ENCODE measurements around the gene BTBD16.

BTBD16 gene
- 0 to 0.17 (median 0) reads per million in 3 donors for total RNA-seq

DNA sequence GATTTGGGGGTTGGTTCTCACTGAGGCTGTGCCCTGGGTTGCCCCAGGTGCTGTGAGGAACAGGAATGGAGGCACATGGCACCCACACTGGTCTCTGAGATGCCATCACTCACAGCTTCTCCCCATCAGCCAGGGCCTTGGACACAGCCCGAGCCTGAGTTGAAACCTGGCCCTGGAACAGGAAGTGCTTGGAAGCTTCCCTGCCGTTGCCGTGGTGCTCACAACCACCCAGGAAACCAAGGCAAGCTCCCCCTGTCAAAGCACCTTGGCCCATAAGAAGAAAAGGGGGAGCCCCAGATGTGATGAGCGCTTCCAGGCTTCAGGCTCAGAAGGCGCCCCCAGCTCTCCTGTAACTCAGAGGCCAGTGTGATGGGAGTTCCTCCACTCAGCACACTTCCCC is at the start of gene BTBD16:
Gene BTBD16, plus strand, starts transcription at position 221 of the 400 bp plus-strand sequence. CDS start 3,786 bp downstream, outside the sequence.
- H3K9me3 ChIP-seq (ENCODE audit: control insufficient read depth, low read length): no peaks in the 10 kb centered on the region
- H3K36me3 ChIP-seq (ENCODE audit: control insufficient read depth, insufficient read depth, low read length): no peaks in the 10 kb centered on the region
- no peaks in the 10 kb centered on the region for H3K4me1 ChIP-seq (ENCODE audit: control insufficient read depth, insufficient read depth, low read length, poor library complexity, severe bottlenecking)
- H3K4me3 ChIP-seq (ENCODE audit: insufficient read depth, low read depth, low read length, poor library complexity, severe bottlenecking): no peak within 1 kb of the TSS
- H3K27me3 ChIP-seq (replicated peaks; ENCODE audit: control insufficient read depth, insufficient read depth, low read length, poor library complexity, severe bottlenecking): peaks cover 3% of the 10 kb centered on the region
- no peak within 1 kb of the TSS for H3K27ac ChIP-seq (ENCODE audit: insufficient read depth, low read length, poor library complexity, severe bottlenecking)
- no peak for DNase-seq

DNA sequence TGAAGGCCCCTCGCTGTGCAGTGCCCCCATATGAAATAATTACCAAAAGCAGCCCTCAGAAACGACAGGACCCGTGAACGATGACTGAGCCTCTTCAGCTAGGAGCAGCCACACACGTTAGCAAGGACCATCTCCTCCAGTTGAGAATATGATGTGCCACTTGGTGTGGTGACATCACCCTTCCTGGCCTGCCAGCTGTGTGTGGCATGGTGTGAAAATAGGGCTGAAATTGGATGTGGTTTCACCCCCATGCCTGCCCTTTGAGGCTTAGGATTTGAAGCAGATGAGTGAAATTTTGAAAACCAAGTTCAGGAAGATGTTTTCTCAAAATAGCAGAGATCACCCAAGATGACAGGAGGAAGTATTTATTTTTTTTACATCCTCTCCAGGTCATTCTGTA is 49.1 kb upstream of the BTBD16 start:
- no peak for DNase-seq
- Histone ChIP-seq H3K27me3 (replicated peaks; ENCODE audit: control insufficient read depth, insufficient read depth, low read length, poor library complexity, severe bottlenecking) (no peaks in the 10 kb centered on the region), H3K4me3 (ENCODE audit: insufficient read depth, low read depth, low read length, poor library complexity, severe bottlenecking) (no peak overlapping the region), H3K36me3 (ENCODE audit: control insufficient read depth, insufficient read depth, low read length) (no peaks in the 10 kb centered on the region), H3K9me3 (ENCODE audit: control insufficient read depth, low read length) (no peaks in the 10 kb centered on the region), H3K4me1 (ENCODE audit: control insufficient read depth, insufficient read depth, low read length, poor library complexity, severe bottlenecking) (no peaks in the 10 kb centered on the region), H3K27ac (ENCODE audit: insufficient read depth, low read length, poor library complexity, severe bottlenecking) (no peak overlapping the region)

DNA sequence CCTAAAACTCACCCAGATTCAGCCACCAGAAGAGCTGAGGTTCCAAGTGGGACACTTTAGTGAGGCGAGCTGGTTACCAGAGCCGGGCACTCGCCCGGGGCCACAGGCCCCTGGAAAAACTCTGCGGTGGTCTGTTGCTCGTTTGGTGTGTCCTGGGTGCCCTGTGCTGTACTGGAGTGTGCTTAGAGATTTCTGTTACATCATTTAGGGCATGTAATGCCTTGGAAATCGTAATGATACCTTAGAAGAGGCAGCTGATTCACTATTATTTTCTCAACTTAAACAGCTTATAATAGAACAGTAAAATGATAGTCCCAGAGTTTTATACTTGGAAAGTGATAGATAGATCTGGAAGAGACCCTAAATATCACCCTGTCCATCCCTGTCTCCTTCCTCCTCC is 48.5 kb upstream of the BTBD16 start:
- no peak overlapping the region for H3K4me3 ChIP-seq (ENCODE audit: insufficient read depth, low read depth, low read length, poor library complexity, severe bottlenecking)
- no peaks in the 10 kb centered on the region for H3K4me1 ChIP-seq (ENCODE audit: control insufficient read depth, insufficient read depth, low read length, poor library complexity, severe bottlenecking)
- H3K27me3 ChIP-seq (replicated peaks; ENCODE audit: control insufficient read depth, insufficient read depth, low read length, poor library complexity, severe bottlenecking): no peaks in the 10 kb centered on the region
- H3K9me3 ChIP-seq (ENCODE audit: control insufficient read depth, low read length): no peaks in the 10 kb centered on the region
- no peak overlapping the region for H3K27ac ChIP-seq (ENCODE audit: insufficient read depth, low read length, poor library complexity, severe bottlenecking)
- H3K36me3 ChIP-seq (ENCODE audit: control insufficient read depth, insufficient read depth, low read length): no peaks in the 10 kb centered on the region
- no peak for DNase-seq

DNA sequence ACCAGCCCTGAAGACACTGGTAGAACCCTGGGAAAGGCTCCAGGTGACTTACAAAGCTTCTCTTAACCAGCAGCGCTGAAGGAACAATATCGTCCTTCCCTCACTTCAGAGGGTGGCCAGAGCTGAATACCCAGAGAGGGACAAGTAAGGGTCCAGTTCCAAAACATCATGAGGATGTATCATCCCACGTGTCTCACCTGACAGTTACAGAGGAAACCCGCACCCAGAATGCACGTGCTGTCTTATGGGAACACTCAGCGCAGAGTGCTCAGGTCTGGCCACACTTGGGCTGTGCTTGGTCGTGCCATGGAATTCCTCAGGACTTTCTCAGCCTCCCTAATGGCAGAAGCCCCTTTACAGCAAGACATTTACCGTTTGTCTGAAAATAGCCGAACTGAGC is 46.9 kb upstream of the BTBD16 start:
- Histone ChIP-seq H3K36me3 (ENCODE audit: control insufficient read depth, insufficient read depth, low read length) (no peaks in the 10 kb centered on the region), H3K27ac (ENCODE audit: insufficient read depth, low read length, poor library complexity, severe bottlenecking) (no peak overlapping the region), H3K4me3 (ENCODE audit: insufficient read depth, low read depth, low read length, poor library complexity, severe bottlenecking) (no peak overlapping the region), H3K4me1 (ENCODE audit: control insufficient read depth, insufficient read depth, low read length, poor library complexity, severe bottlenecking) (no peaks in the 10 kb centered on the region), H3K27me3 (replicated peaks; ENCODE audit: control insufficient read depth, insufficient read depth, low read length, poor library complexity, severe bottlenecking) (no peaks in the 10 kb centered on the region), H3K9me3 (ENCODE audit: control insufficient read depth, low read length) (no peaks in the 10 kb centered on the region)
- DNase-seq: no peak

DNA sequence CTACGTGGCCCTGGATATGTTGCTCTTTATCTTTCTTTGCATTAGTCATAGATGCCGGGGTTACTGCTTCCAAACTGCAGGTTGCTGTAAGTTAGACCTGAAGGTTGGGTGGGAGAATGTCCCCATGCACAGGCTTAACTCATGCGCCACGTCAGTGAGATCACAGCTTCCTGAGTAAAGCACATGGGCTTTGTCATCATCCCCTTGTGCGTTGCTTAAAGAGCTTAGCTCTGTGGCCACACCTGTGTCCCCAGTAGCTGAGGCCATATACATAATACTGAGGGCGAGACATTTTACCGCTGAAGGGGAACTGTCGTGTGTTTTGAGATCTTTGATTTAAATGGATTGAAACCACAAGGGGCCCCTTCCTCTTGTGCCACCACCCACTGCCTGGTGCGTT is 45.8 kb upstream of the BTBD16 start:
- Histone ChIP-seq H3K4me1 (ENCODE audit: control insufficient read depth, insufficient read depth, low read length, poor library complexity, severe bottlenecking) (no peaks in the 10 kb centered on the region), H3K27ac (ENCODE audit: insufficient read depth, low read length, poor library complexity, severe bottlenecking) (no peak overlapping the region), H3K4me3 (ENCODE audit: insufficient read depth, low read depth, low read length, poor library complexity, severe bottlenecking) (no peak overlapping the region), H3K36me3 (ENCODE audit: control insufficient read depth, insufficient read depth, low read length) (no peaks in the 10 kb centered on the region), H3K27me3 (replicated peaks; ENCODE audit: control insufficient read depth, insufficient read depth, low read length, poor library complexity, severe bottlenecking) (no peaks in the 10 kb centered on the region), H3K9me3 (ENCODE audit: control insufficient read depth, low read length) (no peaks in the 10 kb centered on the region)
- no peak for DNase-seq

DNA sequence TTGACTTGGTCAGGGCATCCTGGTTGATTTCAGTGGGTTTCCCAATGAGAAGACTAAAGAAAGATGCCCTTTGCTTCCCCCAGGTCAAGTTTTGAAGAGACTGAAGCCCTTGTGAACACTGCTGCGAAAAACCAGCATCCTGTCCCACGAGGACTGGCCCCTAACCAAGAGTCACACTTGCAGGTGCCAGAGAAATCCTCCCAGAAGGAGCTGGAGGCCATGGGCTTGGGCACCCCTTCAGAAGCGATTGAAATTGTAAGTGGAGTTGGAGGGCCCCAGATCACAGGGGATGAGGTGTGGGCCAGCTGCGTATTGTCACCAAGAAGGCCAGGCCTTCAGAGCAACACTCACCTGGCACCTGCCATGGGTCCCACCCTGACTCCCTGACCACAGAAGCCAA is 43.3 kb upstream of the BTBD16 start:
- H3K36me3 ChIP-seq (ENCODE audit: control insufficient read depth, insufficient read depth, low read length): no peaks in the 10 kb centered on the region
- no peaks in the 10 kb centered on the region for H3K27me3 ChIP-seq (replicated peaks; ENCODE audit: control insufficient read depth, insufficient read depth, low read length, poor library complexity, severe bottlenecking)
- H3K4me3 ChIP-seq (ENCODE audit: insufficient read depth, low read depth, low read length, poor library complexity, severe bottlenecking): no peak overlapping the region
- H3K4me1 ChIP-seq (ENCODE audit: control insufficient read depth, insufficient read depth, low read length, poor library complexity, severe bottlenecking): no peaks in the 10 kb centered on the region
- DNase-seq: no peak
- H3K9me3 ChIP-seq (ENCODE audit: control insufficient read depth, low read length): no peaks in the 10 kb centered on the region
- no peak overlapping the region for H3K27ac ChIP-seq (ENCODE audit: insufficient read depth, low read length, poor library complexity, severe bottlenecking)

DNA sequence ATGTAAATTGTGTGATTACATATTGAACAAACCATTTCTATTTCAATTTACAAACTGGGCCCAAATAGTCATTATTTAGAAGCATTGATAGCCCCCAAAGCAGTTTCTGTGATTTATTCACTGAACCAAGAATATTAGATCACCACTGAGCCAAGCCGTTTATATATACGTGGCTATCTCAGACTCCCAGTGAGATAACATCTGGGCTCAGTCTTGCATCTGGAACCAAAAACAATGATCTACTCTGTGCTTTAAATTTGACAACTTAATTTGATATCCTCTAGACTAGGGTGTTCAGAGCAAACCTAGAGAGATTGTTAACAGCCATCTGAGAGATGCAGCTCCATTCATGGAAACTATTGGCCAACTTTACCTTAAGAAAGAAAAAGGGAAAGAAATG is 41.4 kb upstream of the BTBD16 start:
- Histone ChIP-seq H3K9me3 (ENCODE audit: control insufficient read depth, low read length) (no peaks in the 10 kb centered on the region), H3K4me1 (ENCODE audit: control insufficient read depth, insufficient read depth, low read length, poor library complexity, severe bottlenecking) (no peaks in the 10 kb centered on the region), H3K36me3 (ENCODE audit: control insufficient read depth, insufficient read depth, low read length) (no peaks in the 10 kb centered on the region), H3K4me3 (ENCODE audit: insufficient read depth, low read depth, low read length, poor library complexity, severe bottlenecking) (no peak overlapping the region), H3K27ac (ENCODE audit: insufficient read depth, low read length, poor library complexity, severe bottlenecking) (no peak overlapping the region), H3K27me3 (replicated peaks; ENCODE audit: control insufficient read depth, insufficient read depth, low read length, poor library complexity, severe bottlenecking) (no peaks in the 10 kb centered on the region)
- DNase-seq: no peak

DNA sequence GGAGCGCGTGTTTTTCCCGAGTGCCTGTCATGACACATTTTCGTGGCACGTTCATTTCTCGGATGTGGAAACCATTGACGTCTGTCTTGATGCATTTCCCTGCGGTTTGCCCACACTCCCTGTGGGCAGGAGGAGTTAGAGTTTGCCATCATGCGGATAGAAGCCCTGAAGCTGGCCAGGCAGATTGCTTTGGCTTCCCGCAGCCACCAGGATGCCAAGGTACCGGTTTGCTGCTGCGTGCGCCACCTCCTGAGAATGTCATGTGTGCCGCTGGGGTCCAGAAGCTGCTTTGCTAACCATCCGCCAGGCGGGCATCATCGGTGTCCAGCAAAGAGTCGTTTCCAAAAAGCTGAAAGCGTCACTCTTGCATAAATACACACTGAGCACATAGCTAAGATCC is 40.9 kb upstream of the BTBD16 start:
- Histone ChIP-seq H3K27me3 (replicated peaks; ENCODE audit: control insufficient read depth, insufficient read depth, low read length, poor library complexity, severe bottlenecking) (no peaks in the 10 kb centered on the region), H3K36me3 (ENCODE audit: control insufficient read depth, insufficient read depth, low read length) (no peaks in the 10 kb centered on the region), H3K27ac (ENCODE audit: insufficient read depth, low read length, poor library complexity, severe bottlenecking) (no peak overlapping the region), H3K4me3 (ENCODE audit: insufficient read depth, low read depth, low read length, poor library complexity, severe bottlenecking) (no peak overlapping the region), H3K4me1 (ENCODE audit: control insufficient read depth, insufficient read depth, low read length, poor library complexity, severe bottlenecking) (no peaks in the 10 kb centered on the region), H3K9me3 (ENCODE audit: control insufficient read depth, low read length) (no peaks in the 10 kb centered on the region)
- no peak for DNase-seq

DNA sequence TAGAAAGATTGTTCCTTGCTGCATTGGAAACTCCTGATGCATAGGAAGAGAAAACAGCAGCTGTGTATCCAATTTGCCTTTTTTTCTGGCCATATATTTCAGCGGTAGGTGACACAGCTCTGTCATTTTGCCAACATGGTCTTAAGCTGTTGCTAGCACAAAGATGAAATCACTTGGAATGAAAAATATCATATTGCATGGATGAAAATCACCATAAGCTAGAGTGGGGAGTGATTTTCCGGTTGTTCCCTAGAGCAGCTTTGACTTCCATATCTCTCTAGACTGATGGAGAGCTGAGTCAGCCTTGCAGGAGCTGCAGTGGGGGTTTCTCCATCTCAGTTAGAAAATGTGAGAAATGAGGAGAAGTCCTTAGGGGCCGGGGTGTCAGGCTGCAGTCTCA is 38.3 kb upstream of the BTBD16 start:
- Histone ChIP-seq H3K27me3 (replicated peaks; ENCODE audit: control insufficient read depth, insufficient read depth, low read length, poor library complexity, severe bottlenecking) (no peaks in the 10 kb centered on the region), H3K9me3 (ENCODE audit: control insufficient read depth, low read length) (no peaks in the 10 kb centered on the region), H3K36me3 (ENCODE audit: control insufficient read depth, insufficient read depth, low read length) (no peaks in the 10 kb centered on the region), H3K4me1 (ENCODE audit: control insufficient read depth, insufficient read depth, low read length, poor library complexity, severe bottlenecking) (no peaks in the 10 kb centered on the region), H3K4me3 (ENCODE audit: insufficient read depth, low read depth, low read length, poor library complexity, severe bottlenecking) (no peak overlapping the region), H3K27ac (ENCODE audit: insufficient read depth, low read length, poor library complexity, severe bottlenecking) (no peak overlapping the region)
- DNase-seq: no peak

DNA sequence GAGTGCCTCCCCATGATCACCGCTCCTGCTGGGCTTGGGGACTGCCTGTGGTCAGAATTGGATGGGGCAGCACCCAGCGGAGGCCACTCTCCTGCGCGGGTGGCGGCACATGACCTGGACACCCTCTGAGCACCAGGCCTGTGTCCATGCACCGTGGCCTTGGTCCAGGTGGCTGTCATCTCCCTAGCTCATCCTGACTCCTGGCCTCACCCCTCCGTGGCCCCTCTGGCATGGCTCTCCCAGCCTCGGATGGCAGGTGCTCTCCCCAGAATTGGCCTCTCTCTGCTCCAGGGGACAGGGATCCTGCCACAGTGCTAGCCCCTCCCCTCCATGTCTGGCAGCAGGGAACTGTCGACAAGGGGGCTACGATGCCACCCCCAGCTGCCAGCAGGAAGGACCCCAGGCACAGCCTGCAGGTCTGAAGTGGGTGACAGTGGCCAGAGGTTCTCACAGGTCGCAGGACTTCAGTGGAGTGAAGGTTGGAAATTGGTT is 37.2 kb upstream of the BTBD16 start:
- Histone ChIP-seq H3K4me3 (ENCODE audit: insufficient read depth, low read depth, low read length, poor library complexity, severe bottlenecking) (no peak overlapping the region), H3K27me3 (replicated peaks; ENCODE audit: control insufficient read depth, insufficient read depth, low read length, poor library complexity, severe bottlenecking) (no peaks in the 10 kb centered on the region), H3K9me3 (ENCODE audit: control insufficient read depth, low read length) (no peaks in the 10 kb centered on the region), H3K36me3 (ENCODE audit: control insufficient read depth, insufficient read depth, low read length) (no peaks in the 10 kb centered on the region), H3K27ac (ENCODE audit: insufficient read depth, low read length, poor library complexity, severe bottlenecking) (no peak overlapping the region), H3K4me1 (ENCODE audit: control insufficient read depth, insufficient read depth, low read length, poor library complexity, severe bottlenecking) (no peaks in the 10 kb centered on the region)
- DNase-seq: no peak

DNA sequence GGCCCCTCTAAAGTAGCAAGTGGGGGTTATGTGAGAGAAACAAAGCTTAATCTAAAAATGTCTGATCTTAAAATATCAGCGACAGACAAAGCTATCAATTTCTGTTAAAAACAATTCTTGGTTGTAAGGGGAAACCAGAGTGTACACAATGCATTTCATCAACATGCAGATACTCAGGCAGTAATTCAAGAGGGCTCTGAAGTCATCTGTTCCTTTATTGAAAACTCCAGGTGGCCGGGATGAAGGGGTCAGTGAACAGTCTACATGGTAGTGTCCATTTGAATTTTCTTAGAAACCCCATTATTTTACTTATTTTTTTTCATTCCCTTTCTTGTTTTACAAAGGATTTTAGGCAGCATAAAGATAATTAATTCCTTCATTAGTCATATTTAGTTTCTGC is 36.7 kb upstream of the BTBD16 start:
- H3K36me3 ChIP-seq (ENCODE audit: control insufficient read depth, insufficient read depth, low read length): no peaks in the 10 kb centered on the region
- H3K27ac ChIP-seq (ENCODE audit: insufficient read depth, low read length, poor library complexity, severe bottlenecking): no peak overlapping the region
- DNase-seq: no peak

More for the DNA sequence above, 36.7 kb upstream of the BTBD16 start:
- no peak overlapping the region for H3K4me3 ChIP-seq (ENCODE audit: insufficient read depth, low read depth, low read length, poor library complexity, severe bottlenecking)
- no peaks in the 10 kb centered on the region for H3K4me1 ChIP-seq (ENCODE audit: control insufficient read depth, insufficient read depth, low read length, poor library complexity, severe bottlenecking)
- no peaks in the 10 kb centered on the region for H3K9me3 ChIP-seq (ENCODE audit: control insufficient read depth, low read length)
- no peaks in the 10 kb centered on the region for H3K27me3 ChIP-seq (replicated peaks; ENCODE audit: control insufficient read depth, insufficient read depth, low read length, poor library complexity, severe bottlenecking)

Data from effector memory CD4-positive, alpha-beta T cell (primary cell).